Esophagus mucosa (tissue), 1 donor: Measurements from ENCODE around the gene ATP1A2. TPM values are rescaled to one million over a fixed set of nuclear protein-coding genes. Genes with fewer than 3 reads are reported as not detected.

ENCODE experiments used
- ATAC-seq: fragments of 200-7000 bp; cut with Tn5 transposase; one replicate; pipeline ENCODE4 v1.9.1; 2020
- total RNA-seq: library from RNA; stranded (reverse); gene quantifications from one replicate; pipeline ENCODE4 v1.2.4, GENCODE V29; 2023
- donor health status: DM: yes; HTN: yes; CAD: no.

The ATP1A2 gene
- total RNA-seq, 1 donor from 2014 or later = 0.80 TPM

DNA sequence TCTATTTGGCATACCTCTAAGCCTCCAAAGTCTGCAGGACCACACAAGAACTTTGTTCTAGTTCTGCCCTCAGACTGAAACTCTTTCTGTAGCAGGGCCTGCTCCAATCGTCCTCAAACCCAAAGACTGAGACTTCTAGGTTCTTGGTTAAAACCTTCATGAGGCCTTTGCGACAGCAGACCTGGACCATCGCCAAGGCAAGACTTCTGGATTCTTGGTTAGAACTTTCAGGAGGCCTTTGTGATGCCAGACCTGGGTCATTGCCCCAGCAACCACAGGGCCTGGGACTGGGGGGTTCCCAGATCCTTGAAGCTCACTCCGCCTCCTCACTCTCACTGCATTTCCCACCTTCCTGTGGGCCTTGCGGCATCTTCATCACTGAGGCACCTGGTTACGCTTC lies 35.7 kb downstream of the ATP1A2 start, which contains the start of gene ATP1A4:
ATP1A4 (plus strand) TSS at position 301 of the 400 bp plus-strand sequence. CDS start 438 bp downstream, outside the sequence.
- no peak for ATAC-seq

GRCh38 chr1:160154790-160155189 lies 39.2 kb downstream of the ATP1A2 start:
- ATAC-seq = no peak

- ATAC-seq = no peak
Observed at GRCh38 chr1:160156361-160156760, 40.8 kb downstream of the ATP1A2 start.

DNA sequence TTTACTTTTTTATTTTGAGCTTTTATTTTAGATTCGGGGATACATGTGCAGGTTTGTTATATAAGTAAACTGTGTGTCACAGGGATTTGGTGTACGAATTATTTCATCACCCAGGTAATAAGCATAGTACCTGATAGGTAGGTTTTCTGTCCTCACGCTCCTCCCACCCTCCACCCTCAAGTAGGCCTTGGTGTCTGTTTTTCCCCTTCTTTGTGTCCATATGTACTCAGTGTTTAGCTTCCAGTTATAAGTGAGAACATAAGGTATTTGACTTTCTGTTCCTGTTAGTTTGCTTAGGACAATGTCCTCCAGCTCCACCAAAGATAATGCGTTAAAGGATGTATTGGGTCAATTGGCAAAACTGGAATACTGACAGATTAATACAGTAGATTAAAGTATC lies 41.6 kb downstream of the ATP1A2 start:
- ATAC-seq = no peak

GRCh38 chr1:160158031-160158430 lies 42.5 kb downstream of the ATP1A2 start:
- no peak for ATAC-seq

DNA sequence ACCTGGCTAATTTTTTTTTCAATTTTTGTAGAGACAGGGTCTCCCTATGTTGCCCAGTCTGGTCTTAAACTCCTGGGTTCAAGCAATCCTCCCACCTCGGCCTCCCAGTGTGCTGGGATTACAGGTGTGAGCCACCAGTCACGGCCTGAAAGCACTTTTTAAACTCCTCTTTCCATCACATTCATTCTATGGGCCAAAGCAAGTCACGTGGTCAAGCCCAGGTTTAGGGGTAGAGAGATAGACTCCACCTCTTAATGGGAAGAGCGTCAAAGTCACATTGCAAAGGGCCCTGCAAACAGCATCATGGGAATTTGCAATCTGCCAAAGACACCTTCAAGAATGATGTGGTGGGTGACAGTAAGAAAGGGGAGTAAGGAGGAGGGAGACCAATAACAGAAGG lies 43.0 kb downstream of the ATP1A2 start:
- no peak for ATAC-seq

- no peak for ATAC-seq
Observed at GRCh38 chr1:160159846-160160245, 44.3 kb downstream of the ATP1A2 start.

DNA sequence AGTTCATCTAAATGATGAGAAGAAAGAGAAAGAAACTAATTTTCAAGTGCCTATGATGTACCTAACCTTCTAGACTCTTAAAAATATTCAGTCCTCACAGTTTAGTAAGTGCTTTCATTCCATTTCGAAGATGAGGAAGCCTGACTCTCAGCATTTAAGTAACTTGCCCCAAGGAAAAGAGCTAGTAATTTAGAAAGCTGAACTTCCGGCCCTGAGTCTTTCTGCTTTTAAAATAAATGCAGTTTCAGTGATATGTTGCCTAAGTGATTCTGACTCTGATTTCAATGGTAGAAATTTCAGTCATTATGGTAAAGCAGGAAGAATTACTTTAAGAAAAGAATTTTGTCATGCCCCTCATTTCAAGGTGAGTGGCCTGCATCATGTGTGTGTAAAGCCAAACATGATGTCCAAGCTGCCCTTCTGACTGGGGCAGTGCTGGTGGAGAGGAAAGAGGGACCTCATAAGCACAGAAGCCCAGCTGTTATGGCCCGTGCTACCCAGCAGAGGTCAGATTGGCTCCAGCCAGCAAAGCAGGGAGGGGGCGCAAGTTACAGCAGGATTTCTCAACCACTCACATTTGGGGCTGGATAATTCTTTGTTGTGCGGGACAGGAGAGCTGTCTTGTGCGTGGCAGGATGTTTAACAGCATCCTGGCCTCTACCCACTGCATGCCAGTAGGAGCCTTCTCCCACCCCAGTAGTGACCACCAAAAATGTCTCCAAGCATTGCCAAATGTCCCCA lies 46.6 kb downstream of the ATP1A2 start:
- no peak for ATAC-seq

DNA sequence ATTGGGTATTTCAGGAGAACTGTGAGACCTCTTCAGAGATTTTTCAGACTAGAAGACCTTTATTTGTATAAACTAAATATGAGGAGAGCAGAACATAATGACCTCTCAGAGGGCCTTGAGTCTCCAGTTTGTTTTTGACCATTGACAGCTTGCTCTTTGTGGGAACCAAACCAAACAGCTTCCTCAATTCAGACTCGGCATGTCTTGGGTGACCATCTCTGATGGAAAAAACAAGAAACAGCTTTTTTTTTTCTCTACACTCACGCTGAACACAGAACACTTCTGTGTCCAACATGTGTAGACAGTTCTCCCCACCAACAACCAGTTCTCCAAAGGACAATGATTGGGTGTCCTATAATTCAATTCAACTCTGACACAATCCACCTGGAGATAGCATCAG lies 47.4 kb downstream of the ATP1A2 start:
- no peak for ATAC-seq

GRCh38 chr1:160163615-160164014 lies 48.1 kb downstream of the ATP1A2 start:
- no peak for ATAC-seq

- no peak for ATAC-seq
Observed at GRCh38 chr1:160164121-160164520, 48.6 kb downstream of the ATP1A2 start.

- no peak for ATAC-seq
Observed at GRCh38 chr1:160166166-160166868, 50.8 kb downstream of the ATP1A2 start.

DNA sequence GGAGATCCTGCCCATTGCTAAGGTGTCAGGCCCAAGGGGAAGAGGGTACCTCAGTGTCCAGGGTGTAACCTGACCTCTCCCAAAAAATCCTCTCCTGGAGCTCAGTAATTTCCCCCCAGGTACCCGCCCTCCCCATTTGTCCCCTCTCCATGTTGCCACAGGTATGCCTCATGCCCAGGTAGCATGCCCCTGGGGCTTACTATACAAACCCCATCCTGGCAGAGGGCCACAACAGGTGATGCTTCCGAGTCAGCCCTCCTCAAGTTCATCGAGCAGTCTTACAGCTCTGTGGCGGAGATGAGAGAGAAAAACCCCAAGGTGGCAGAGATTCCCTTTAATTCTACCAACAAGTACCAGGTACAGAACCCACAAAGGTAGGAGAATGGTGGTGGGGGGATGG lies 51.5 kb downstream of the ATP1A2 start:
- no peak for ATAC-seq

- ATAC-seq = no peak
Observed at GRCh38 chr1:160167580-160167979, 52.0 kb downstream of the ATP1A2 start.

DNA sequence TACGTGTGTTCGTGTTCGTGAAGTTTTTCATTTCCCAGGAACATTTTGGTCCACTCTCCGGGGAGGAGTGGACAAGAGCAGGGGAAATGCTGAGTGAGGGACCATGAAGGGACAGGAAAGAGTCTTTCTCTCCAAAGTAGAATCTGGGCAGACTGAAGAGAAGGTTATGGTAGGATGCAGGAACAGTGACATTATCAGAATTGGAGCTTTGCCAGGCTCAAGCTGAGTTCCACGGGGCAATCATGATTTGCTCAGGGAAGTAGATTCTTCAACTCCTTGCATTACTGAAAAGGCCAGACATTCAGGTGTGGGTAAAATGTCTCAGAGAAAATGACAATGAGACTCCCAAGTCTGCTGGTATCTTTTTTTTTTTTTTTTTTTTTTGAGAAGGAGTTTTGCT lies 52.5 kb downstream of the ATP1A2 start:
- ATAC-seq = no peak

DNA sequence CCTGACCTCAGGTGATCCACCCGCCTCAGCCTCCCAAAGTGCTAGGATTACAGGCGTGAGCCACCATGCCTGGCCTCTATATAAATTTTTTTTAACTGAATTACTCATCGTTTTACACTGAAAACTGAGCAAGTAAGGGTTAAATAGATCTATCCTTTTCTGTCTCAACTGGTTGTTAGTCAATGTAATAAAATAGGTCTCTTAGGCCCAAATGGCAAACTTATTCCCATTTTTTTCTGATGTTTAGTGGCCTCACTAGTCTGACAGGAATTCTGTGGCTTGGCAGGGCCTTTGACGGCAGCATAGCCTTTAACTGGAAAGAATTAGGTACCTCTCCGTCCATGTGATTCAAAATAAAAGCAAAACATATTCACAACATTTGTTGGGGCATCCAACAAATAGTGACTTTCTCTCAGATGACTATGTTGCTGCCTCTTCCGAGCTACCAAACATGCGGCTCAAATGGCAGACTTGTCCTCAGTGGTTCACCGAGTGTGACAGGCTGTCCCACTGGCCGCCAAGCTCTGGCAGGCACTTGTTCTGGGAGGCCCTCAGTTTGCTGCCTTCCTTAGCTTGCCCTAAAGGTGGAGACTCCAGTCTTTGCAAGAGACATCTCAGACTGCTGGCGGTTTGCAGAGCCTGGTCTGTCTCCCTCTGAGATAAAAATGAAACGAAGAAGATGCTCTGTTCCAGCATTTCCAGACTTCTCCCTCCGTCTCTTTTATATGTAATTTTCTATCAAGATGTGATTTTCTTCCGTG lies 53.2 kb downstream of the ATP1A2 start:
- no peak for ATAC-seq

GRCh38 chr1:160169553-160170399 lies 54.2 kb downstream of the ATP1A2 start:
- ATAC-seq = no peak

- no peak for ATAC-seq
Observed at GRCh38 chr1:160171354-160171753, 55.8 kb downstream of the ATP1A2 start.

GRCh38 chr1:160171980-160172379 lies 56.4 kb downstream of the ATP1A2 start:
- no peak for ATAC-seq

DNA sequence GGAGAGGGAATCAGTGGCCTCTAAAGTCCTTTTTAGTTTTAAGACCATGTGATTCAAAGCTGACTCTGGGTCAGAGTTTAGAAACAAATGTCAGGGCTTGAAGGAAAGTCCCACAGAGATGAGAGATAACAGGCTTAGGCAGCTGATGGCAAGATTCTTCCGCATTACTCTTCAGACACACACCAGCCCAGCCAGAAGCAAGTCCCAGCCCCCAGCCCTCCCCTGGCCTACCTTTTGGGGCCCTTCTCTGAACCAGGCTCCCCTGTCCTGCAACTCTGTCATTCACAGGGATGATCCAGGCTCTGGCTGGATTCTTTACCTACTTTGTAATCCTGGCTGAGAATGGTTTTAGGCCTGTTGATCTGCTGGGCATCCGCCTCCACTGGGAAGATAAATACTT lies 61.7 kb downstream of the ATP1A2 start:
- ATAC-seq = no peak

DNA sequence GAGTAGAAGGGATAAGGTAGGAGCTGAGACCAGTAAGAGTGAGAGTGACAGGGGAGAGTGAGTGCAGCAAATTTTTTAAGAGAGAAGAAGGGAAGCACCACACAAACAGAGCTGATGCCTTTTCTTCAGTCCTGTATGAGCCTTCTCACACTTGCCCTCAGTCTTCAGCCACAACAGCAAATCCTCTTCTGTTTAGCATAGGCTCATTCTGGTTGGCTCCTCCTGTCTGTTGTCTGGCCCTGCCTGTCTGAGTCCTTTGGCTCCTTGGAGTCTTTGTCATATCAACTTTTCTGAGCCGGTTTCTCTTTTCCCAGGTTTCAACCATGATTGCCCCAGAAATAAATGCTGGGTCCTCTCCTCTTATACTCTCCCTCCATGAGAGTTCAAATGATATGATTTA lies 62.1 kb downstream of the ATP1A2 start:
- ATAC-seq = no peak

- no peak for ATAC-seq
Observed at GRCh38 chr1:160178731-160179130, 63.2 kb downstream of the ATP1A2 start.
